ENCODE results near the gene MACIR. TPM values are rescaled to one million over a fixed set of nuclear protein-coding genes. Genes with fewer than 3 reads are reported as not detected.

Gene MACIR
- total and polyA plus RNA-seq, 12 donors, result 1.9 to 19.9 (median 6.4) TPM

DNA sequence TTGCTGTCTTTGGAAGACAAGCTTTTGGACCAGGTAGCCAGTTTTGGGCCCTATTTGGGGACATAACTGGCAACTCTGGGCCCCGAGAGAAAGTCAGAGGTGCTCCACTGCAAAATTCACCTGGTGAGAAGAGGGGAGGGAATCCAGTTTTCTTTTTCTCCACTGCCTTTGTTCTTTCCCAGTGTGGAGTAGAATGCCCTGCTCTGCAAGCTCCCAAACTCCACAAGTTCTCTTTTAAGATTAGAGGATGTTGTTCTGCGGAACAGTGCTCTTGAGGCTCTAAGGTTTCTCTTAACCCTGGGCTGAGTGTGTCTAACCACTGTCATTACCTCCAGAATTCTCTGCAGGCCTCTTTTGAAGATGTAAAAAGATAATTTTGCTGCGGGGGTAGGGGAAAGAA, 25.3 kb downstream of the MACIR start:
- TF ChIP-seq, protein P1, sequence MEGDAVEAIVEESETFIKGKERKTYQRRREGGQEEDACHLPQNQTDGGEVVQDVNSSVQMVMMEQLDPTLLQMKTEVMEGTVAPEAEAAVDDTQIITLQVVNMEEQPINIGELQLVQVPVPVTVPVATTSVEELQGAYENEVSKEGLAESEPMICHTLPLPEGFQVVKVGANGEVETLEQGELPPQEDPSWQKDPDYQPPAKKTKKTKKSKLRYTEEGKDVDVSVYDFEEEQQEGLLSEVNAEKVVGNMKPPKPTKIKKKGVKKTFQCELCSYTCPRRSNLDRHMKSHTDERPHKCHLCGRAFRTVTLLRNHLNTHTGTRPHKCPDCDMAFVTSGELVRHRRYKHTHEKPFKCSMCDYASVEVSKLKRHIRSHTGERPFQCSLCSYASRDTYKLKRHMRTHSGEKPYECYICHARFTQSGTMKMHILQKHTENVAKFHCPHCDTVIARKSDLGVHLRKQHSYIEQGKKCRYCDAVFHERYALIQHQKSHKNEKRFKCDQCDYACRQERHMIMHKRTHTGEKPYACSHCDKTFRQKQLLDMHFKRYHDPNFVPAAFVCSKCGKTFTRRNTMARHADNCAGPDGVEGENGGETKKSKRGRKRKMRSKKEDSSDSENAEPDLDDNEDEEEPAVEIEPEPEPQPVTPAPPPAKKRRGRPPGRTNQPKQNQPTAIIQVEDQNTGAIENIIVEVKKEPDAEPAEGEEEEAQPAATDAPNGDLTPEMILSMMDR (IDR thresholded peaks at IDR 0.05), result no peak
- no peak for TF ChIP-seq POLR2A (IDR thresholded peaks at IDR 0.05)
- Histone ChIP-seq H3K27me3 (no peaks in the 10 kb centered on the region), H3K36me3 (replicated peaks in 1 of 2) (no peaks in the 10 kb centered on the region), H3K4me3 (no peak overlapping the region), H3K9me3 (replicated peaks in 1 of 3) (no peaks in the 10 kb centered on the region), H3K27ac (no peak overlapping the region), H3K4me1 (replicated peaks in 1 of 2) (peaks cover 0 to 7% of the 10 kb centered on the region in 2 donors)
- intact Hi-C loops (cut with DNase I), result no loop called here
- 90 to 94% (median 91%) methylated on average over 3 of the region's 3 CpGs for WGBS, 4 donors
- DNase-seq, result no peak

DNA sequence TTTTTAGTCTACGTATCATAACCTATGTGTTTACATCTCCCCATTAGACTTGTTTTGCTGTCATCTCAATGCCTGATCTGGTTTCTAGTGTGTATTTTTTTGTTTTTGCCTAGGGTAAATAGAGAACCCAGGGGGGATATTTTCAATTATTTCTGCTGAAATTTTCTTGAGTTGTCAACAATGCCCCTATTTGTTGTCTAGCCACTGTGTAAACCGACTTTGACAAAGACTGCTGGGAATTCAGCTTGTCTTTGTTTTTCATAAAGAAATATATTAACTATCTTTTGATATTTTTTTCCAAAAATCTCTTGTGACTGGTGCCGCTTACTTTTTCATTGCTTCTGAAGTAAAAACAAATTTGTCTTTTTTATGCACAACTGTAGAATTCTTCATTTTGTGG, 28.1 kb downstream of the MACIR start:
- TF ChIP-seq, protein P1 (IDR thresholded peaks at IDR 0.05), result no peak
- no peak for TF ChIP-seq POLR2A (IDR thresholded peaks at IDR 0.05)
- H3K27me3 ChIP-seq, result no peaks in the 10 kb centered on the region
- no peak for DNase-seq
- 89 to 97% (median 91%) methylated on average over 3 of the region's 3 CpGs for WGBS, 4 donors
- no peak overlapping the region for H3K27ac ChIP-seq
- intact Hi-C loops (cut with DNase I), result no loop called here
- H3K4me3 ChIP-seq, result no peak overlapping the region
- no peaks in the 10 kb centered on the region for H3K36me3 ChIP-seq (replicated peaks in 1 of 2)
- no peaks in the 10 kb centered on the region for H3K9me3 ChIP-seq (replicated peaks in 1 of 3)
- no peaks in the 10 kb centered on the region for H3K4me1 ChIP-seq (replicated peaks in 1 of 2)

DNA sequence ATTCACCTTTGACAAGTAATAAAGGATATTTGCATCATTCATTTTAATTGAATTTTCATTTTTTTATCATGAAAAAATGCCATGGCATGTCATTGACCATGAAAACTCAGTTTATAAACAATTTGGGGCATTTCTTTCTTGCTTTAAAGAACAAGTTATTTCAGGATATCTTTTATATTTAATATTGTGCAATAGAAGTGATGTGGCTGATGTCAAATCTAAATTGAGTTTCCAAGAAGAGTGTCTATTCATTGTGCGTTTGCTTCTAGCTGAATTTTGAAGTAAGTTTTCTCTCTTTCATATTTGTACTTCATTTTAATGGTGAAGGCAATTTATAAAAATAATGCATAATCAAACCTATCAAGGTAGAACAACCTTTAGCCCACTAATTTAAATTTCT, 30.5 kb downstream of the MACIR start:
- intact Hi-C loops (cut with DNase I), result no loop called here
- no peaks in the 10 kb centered on the region for H3K4me1 ChIP-seq (replicated peaks in 1 of 2)
- H3K36me3 ChIP-seq (replicated peaks in 1 of 2), result no peaks in the 10 kb centered on the region
- no peak for DNase-seq
- no peak overlapping the region for H3K4me3 ChIP-seq
- 84 to 98% (median 91%) methylated on average over 1 of the region's 1 CpG for WGBS, 4 donors
- H3K27me3 ChIP-seq, result no peaks in the 10 kb centered on the region
- H3K9me3 ChIP-seq (replicated peaks in 1 of 3), result no peaks in the 10 kb centered on the region
- TF ChIP-seq, protein P1 (IDR thresholded peaks at IDR 0.05), result no peak
- TF ChIP-seq POLR2A (IDR thresholded peaks at IDR 0.05), result no peak
- no peak overlapping the region for H3K27ac ChIP-seq

DNA sequence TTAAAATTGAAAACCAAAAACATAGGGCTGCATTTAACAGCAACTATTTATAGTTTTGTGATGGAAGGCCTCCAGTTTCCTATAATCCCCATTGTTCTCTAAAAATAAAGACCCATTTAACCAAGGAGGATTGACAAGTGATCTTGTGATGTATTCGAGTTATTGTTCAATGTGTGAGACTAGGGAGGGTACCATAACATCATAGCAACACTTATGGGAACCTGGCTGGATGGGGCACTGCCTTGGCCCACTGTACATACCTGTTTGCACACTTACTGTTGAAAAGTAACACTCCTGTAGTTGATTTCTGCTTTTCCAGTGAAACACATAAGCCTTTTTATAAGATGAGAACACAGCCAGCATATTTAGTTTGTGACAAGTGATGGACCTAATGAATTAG, 32.3 kb downstream of the MACIR start:
- no peaks in the 10 kb centered on the region for H3K4me1 ChIP-seq (replicated peaks in 1 of 2)
- intact Hi-C loops (cut with DNase I), result no loop called here
- no peak overlapping the region for H3K4me3 ChIP-seq
- TF ChIP-seq POLR2A (IDR thresholded peaks at IDR 0.05), result no peak
- TF ChIP-seq, protein P1 (IDR thresholded peaks at IDR 0.05), result no peak
- no peaks in the 10 kb centered on the region for H3K9me3 ChIP-seq (replicated peaks in 1 of 3)
- H3K27me3 ChIP-seq, result no peaks in the 10 kb centered on the region
- H3K27ac ChIP-seq, result no peak overlapping the region
- no peaks in the 10 kb centered on the region for H3K36me3 ChIP-seq (replicated peaks in 1 of 2)
- 64 to 71% (median 68%) methylated on average over 1 of the region's 1 CpG for WGBS, 4 donors
- DNase-seq, result no peak

Measured in adrenal gland (tissue), 12 donors.